Esophagus muscularis mucosa (tissue), 4 donors: ENCODE data around the gene PKN1. TPM values are rescaled to one million over a fixed set of nuclear protein-coding genes. Genes with fewer than 3 reads are reported as not detected.
"Not testable (repeated sequence)": the region's sequence is repeated elsewhere in the genome, so short reads cannot be mapped to it uniquely, and the experiment has no call there.

Experiments used
- DNase-seq: peaks from one replicate; pipeline ENCODE4 v3.0.0-alpha.2; 2017; ENCODE audit errors: extremely low spot score
- H3K27ac ChIP-seq, 4 donors: fragments of 200-600 bp; sonication (generic); replicated peaks in 1 of 4; 1 replicate in 3 of 4; 2 replicates in 1 of 4; pipeline ENCODE4 v1.5.1; 2016 to 2019; ENCODE audit warnings: mild to moderate bottlenecking in 1 of 4
- H3K27me3 ChIP-seq, 4 donors: fragments of 200-600 bp; sonication (generic); one replicate each; pipeline versions ENCODE4 v1.5.1 to v1.6.0; 2016 to 2019
- H3K36me3 ChIP-seq, 4 donors: fragments of 200-600 bp; sonication (generic); one replicate each; pipeline ENCODE4 v1.5.1; 2016 to 2019
- H3K4me1 ChIP-seq, 4 donors: fragments of 200-600 bp; sonication (generic); one replicate each; pipeline ENCODE4 v1.5.1; 2016 to 2019
- H3K4me3 ChIP-seq, 4 donors: fragments of 200-600 bp; sonication (generic); 1 replicate in 2 of 4; 2 replicates in 2 of 4; pipeline ENCODE4 v1.5.1; 2016 to 2019; ENCODE audit warnings: mild to moderate bottlenecking in 4 of 4, moderate library complexity in 1 of 4
- H3K9me3 ChIP-seq, 4 donors: fragments of 200-600 bp; sonication (generic); 1 replicate in 3 of 4; 2 replicates in 1 of 4; pipeline ENCODE4 v1.5.1; 2016 to 2019
- EP300 ChIP-seq: sonication (generic); formaldehyde crosslinking; IDR thresholded peaks from one replicate; pipeline ENCODE4 v1.6.1; 2017; ENCODE audit warnings: antibody characterized with exemption
- POLR2A ChIP-seq: fragments of 450-650 bp; IDR thresholded peaks from one replicate; pipeline ENCODE4 v1.6.1; 2017; ENCODE audit warnings: antibody characterized with exemption, moderate library complexity, mild to moderate bottlenecking, low read depth
- POLR2AphosphoS5 ChIP-seq, 2 donors: sonication (generic); formaldehyde crosslinking; IDR thresholded peaks; one replicate each; pipeline ENCODE4 v1.6.1; 2017; ENCODE audit warnings: antibody characterized with exemption in 2 of 2
- WGBS: methylation state at CpG from one replicate; pipeline ENCODE4 v1.1.5; 2018; 5-methylcytosine and 5-hydroxymethylcytosine counted together
- intact Hi-C: fragments of 100-400 bp; cut with DNase I; formaldehyde crosslinking; loops from one replicate; pipeline ENCODE4 v1.15.1; 2023
- total RNA-seq, 4 donors: library from RNA; depleted of rRNA; stranded (reverse); fragments of >200 nt; gene quantifications; one replicate each; pipeline versions ENCODE4 v1.1.0 to v1.2.1, GENCODE V29; 2016
- TF ChIP-seq, protein P1 (sequence below), 3 experiments: fragments of 200-600 bp in 2 of 3; fragments of 450-650 bp in 1 of 3; sonication (generic) in 2 of 3; IDR thresholded peaks; one replicate each; pipeline ENCODE4 v1.5.1; 2017 to 2019; ENCODE audit warnings: antibody characterized with exemption in 3 of 3, mild to moderate bottlenecking in 2 of 3, moderate library complexity in 1 of 3

The PKN1 gene
- total RNA-seq, 4 donors from 2014 or later, result 120 to 233 (median 167) TPM

DNA sequence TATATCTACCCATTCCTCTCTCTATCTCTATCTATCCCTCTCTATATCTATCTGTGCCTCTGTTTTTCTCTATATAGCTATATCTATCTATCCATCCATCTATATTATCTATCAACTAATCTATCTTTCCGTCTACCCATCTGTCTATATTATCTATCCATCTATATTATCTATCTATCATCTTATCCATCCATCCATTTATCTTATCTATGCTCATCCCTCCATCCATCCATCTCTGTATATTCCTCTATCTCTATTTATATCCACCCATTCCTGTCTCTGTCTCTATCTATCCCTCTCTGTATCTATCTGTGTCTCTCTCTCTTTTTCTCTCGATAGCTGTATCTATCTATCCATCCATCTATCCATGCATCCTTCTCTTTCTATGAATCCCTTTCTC lies 27.8 kb downstream of the PKN1 start:
- H3K9me3 ChIP-seq, result no peaks in the 10 kb centered on the region
- H3K36me3 ChIP-seq, result peaks cover 45 to 94% (median 83%) of the 10 kb centered on the region in 4 donors
- no peaks in the 10 kb centered on the region for H3K4me1 ChIP-seq
- H3K27ac ChIP-seq, result no peak overlapping the region
- H3K27me3 ChIP-seq, result no peaks in the 10 kb centered on the region
- TF ChIP-seq POLR2A (no peak), EP300 (no peak), POLR2AphosphoS5 (IDR thresholded peaks at IDR 0.05) (no peak)
- TF ChIP-seq, protein P1, sequence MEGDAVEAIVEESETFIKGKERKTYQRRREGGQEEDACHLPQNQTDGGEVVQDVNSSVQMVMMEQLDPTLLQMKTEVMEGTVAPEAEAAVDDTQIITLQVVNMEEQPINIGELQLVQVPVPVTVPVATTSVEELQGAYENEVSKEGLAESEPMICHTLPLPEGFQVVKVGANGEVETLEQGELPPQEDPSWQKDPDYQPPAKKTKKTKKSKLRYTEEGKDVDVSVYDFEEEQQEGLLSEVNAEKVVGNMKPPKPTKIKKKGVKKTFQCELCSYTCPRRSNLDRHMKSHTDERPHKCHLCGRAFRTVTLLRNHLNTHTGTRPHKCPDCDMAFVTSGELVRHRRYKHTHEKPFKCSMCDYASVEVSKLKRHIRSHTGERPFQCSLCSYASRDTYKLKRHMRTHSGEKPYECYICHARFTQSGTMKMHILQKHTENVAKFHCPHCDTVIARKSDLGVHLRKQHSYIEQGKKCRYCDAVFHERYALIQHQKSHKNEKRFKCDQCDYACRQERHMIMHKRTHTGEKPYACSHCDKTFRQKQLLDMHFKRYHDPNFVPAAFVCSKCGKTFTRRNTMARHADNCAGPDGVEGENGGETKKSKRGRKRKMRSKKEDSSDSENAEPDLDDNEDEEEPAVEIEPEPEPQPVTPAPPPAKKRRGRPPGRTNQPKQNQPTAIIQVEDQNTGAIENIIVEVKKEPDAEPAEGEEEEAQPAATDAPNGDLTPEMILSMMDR (IDR thresholded peaks at IDR 0.05), result no peak
- 96% methylated on average over 2 of the region's 2 CpGs for WGBS
- no peak overlapping the region for H3K4me3 ChIP-seq
- intact Hi-C loops, result no loop called here
- DNase-seq, result no peak

DNA sequence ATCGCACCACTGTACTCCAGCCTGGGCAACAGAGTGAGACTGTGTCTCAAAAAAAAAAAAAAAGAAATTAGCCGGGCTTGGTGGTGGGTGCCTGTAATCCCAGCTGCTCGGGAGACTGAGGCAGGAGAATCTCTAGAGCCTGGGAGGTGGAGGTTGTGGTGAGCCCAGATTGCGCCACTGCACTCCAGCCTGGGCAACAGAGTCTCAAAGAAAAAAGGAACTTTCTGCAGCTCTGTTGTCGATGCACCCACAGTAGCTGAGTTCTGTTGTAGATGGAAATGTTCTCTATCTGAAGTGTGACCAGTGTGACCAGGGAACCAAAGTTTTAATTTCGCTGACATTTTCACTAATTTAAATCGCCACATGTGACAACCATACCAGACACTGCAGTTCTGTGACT lies 29.3 kb downstream of the PKN1 start:
- H3K36me3 ChIP-seq, result peaks cover 59 to 100% (median 91%) of the 10 kb centered on the region in 4 donors
- H3K27ac ChIP-seq, H3K27me3 ChIP-seq, H3K9me3 ChIP-seq, H3K4me1 ChIP-seq, DNase-seq, H3K4me3 ChIP-seq, intact Hi-C loops: not testable (repeated sequence)
- WGBS, result 87% methylated on average over 7 of the region's 7 CpGs

DNA sequence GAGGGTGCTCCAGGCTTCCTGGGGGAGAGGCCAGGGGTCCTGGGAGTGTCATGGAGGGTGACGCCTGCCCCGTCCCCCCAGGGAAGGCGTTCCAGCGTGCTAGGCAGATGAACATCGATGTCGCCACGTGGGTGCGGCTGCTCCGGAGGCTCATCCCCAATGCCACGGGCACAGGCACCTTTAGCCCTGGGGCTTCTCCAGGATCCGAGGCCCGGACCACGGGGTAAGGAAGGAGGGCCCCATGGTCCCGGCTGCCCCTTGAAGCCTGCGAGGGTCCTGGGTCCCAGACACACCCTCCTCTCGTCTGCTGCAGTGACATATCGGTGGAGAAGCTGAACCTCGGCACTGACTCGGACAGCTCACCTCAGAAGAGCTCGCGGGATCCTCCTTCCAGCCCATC lies 30.6 kb downstream of the PKN1 start:
- 92% methylated on average over 17 of the region's 21 CpGs for WGBS

DNA sequence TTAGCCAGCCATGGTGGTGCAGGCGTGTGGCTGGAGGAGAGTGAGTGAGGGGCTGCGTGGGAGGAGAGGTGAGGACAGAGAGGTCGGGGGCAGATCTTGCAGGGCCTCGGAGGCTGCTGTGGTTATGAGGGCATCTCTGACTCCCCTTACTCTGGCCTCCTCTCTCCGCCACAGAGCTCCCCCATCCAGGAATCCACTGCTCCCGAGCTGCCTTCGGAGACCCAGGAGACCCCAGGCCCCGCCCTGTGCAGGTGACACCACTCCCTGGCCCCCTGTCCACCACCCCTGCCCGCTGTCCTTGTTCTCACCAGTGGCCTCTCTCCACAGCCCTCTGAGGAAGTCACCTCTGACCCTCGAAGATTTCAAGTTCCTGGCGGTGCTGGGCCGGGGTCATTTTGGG lies 34.3 kb downstream of the PKN1 start:
- intact Hi-C loops, result no loop called here
- 89% methylated on average over 12 of the region's 12 CpGs for WGBS
- Histone ChIP-seq H3K4me3 (no peak overlapping the region), H3K27ac (no peak overlapping the region), H3K9me3 (no peaks in the 10 kb centered on the region), H3K36me3 (peaks cover 71 to 93% (median 90%) of the 10 kb centered on the region in 4 donors), H3K4me1 (peaks cover 7 to 10% (median 10%) of the 10 kb centered on the region in 4 donors), H3K27me3 (peaks cover 0 to 2% (median 1%) of the 10 kb centered on the region in 4 donors)
- TF ChIP-seq POLR2AphosphoS5 (IDR thresholded peaks at IDR 0.05), result no peak
- TF ChIP-seq, protein P1 (IDR thresholded peaks at IDR 0.05), result no peak
- no peak for TF ChIP-seq POLR2A
- no peak for TF ChIP-seq EP300
- no peak for DNase-seq

More for the DNA sequence above, 30.6 kb downstream of the PKN1 start:
- TF ChIP-seq POLR2A, result no peak
- TF ChIP-seq POLR2AphosphoS5 (IDR thresholded peaks at IDR 0.05), result no peak
- TF ChIP-seq, protein P1 (IDR thresholded peaks at IDR 0.05), result no peak
- no peak for TF ChIP-seq EP300
- Histone ChIP-seq H3K36me3 (peaks cover 68 to 100% (median 90%) of the 10 kb centered on the region in 4 donors), H3K4me3 (no peak overlapping the region), H3K9me3 (no peaks in the 10 kb centered on the region), H3K4me1 (no peaks in the 10 kb centered on the region), H3K27me3 (no peaks in the 10 kb centered on the region), H3K27ac (no peak overlapping the region)
- intact Hi-C loops, result no loop called here
- no peak for DNase-seq

DNA sequence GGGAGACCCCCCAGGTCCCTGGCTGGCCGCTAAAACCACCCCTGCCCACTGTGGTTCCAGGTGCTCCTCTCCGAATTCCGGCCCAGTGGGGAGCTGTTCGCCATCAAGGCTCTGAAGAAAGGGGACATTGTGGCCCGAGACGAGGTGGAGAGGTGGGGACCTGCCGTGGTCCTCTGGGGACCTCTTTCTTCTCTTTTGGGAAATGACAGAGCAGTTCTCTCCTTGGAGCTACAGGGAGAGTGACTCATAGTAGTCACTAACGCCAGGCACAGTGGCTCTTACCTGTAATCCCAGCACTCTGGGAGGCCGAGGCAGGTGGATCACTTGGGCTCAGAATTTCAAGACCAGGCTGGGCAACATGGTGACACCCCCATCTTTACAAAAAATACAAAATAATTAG lies 34.7 kb downstream of the PKN1 start:
- no peak for TF ChIP-seq POLR2AphosphoS5 (IDR thresholded peaks at IDR 0.05)
- TF ChIP-seq, protein P1 (IDR thresholded peaks at IDR 0.05), result no peak
- no peak for TF ChIP-seq EP300
- no peak for TF ChIP-seq POLR2A
- peaks cover 0 to 7% (median 6%) of the 10 kb centered on the region in 4 donors for H3K27me3 ChIP-seq
- H3K36me3 ChIP-seq, result peaks cover 71 to 89% (median 85%) of the 10 kb centered on the region in 4 donors
- intact Hi-C loops, result no loop called here
- no peaks in the 10 kb centered on the region for H3K9me3 ChIP-seq
- no peak overlapping the region for H3K27ac ChIP-seq
- DNase-seq, result no peak
- 74% methylated on average over 8 of the region's 9 CpGs for WGBS
- H3K4me3 ChIP-seq, result no peak overlapping the region
- peaks cover 11 to 15% (median 14%) of the 10 kb centered on the region in 4 donors for H3K4me1 ChIP-seq
